Measurements from ENCODE around the gene DISP1. TPM values are rescaled to one million over a fixed set of nuclear protein-coding genes. Genes with fewer than 3 reads are reported as not detected.

DISP1 gene
- total RNA-seq, 1 donor from 2014 or later = 31.1 TPM

- TF ChIP-seq, protein P1, sequence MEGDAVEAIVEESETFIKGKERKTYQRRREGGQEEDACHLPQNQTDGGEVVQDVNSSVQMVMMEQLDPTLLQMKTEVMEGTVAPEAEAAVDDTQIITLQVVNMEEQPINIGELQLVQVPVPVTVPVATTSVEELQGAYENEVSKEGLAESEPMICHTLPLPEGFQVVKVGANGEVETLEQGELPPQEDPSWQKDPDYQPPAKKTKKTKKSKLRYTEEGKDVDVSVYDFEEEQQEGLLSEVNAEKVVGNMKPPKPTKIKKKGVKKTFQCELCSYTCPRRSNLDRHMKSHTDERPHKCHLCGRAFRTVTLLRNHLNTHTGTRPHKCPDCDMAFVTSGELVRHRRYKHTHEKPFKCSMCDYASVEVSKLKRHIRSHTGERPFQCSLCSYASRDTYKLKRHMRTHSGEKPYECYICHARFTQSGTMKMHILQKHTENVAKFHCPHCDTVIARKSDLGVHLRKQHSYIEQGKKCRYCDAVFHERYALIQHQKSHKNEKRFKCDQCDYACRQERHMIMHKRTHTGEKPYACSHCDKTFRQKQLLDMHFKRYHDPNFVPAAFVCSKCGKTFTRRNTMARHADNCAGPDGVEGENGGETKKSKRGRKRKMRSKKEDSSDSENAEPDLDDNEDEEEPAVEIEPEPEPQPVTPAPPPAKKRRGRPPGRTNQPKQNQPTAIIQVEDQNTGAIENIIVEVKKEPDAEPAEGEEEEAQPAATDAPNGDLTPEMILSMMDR (IDR thresholded peaks at IDR 0.05) = no peak
- Histone ChIP-seq H3K27ac (no peak overlapping the region), H3K36me3 (no peaks in the 10 kb centered on the region), H3K4me3 (no peak overlapping the region), H3K9me3 (no peaks in the 10 kb centered on the region), H3K4me1 (peaks cover 23% of the 10 kb centered on the region), H3K27me3 (ENCODE audit: low read depth) (no peaks in the 10 kb centered on the region)
- DNase-seq = no peak
- ATAC-seq = no peak
- intact Hi-C loops (cut with DNase I) = no loop called here
These were observed 6.4 kb downstream of the DISP1 start for GRCh38 chr1:222821239-222821638.

DNA sequence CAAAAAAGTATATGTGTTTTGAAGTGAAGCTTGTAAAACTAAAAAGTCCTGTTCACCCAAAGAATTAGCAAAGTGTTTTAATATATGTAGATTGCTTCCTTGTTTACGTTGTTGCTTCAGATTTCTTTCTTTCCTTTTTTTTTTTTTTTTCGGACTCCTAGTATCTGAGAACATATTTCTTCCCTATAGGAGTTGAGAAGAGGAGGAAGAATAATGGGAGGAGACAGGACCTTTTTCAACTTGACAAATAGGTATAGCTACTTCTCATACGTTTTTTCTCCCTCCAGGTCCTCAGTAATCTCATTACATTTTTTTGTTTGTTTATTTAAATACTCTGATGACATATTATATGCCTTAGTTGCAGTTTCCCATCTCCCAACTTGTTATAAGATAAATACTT is 8.9 kb downstream of the DISP1 start:
- DNase-seq = no peak
- intact Hi-C loops (cut with DNase I) = no loop called here
- Histone ChIP-seq H3K9me3 (no peaks in the 10 kb centered on the region), H3K27ac (no peak overlapping the region), H3K4me3 (no peak overlapping the region), H3K36me3 (no peaks in the 10 kb centered on the region), H3K27me3 (ENCODE audit: low read depth) (no peaks in the 10 kb centered on the region), H3K4me1 (no peaks in the 10 kb centered on the region)
- ATAC-seq = no peak
- TF ChIP-seq, protein P1 (IDR thresholded peaks at IDR 0.05) = no peak

DNA sequence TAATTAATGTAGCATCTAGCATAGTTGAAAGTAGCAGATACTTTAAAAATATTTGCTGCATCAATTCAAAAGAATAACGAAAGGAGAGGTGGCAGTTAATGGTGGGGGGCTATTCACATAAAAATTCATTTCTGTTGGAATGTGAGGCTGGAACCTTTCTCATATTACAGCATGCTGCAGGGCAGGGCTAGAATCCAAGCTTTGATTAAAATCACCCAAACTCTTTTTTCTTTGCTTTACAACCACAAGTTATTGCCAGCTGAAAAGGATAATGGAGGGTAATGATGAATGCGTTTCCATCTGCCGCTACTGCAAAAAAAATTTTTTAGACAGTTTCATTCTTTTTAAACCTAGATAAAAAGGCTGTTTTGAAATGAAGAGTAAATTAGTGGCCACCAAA is 9.8 kb downstream of the DISP1 start:
- H3K27me3 ChIP-seq (ENCODE audit: low read depth) = no peaks in the 10 kb centered on the region
- H3K4me1 ChIP-seq = no peaks in the 10 kb centered on the region
- intact Hi-C loops (cut with DNase I) = no loop called here
- H3K9me3 ChIP-seq = no peaks in the 10 kb centered on the region
- H3K4me3 ChIP-seq = no peak overlapping the region
- ATAC-seq = no peak
- TF ChIP-seq, protein P1 (IDR thresholded peaks at IDR 0.05) = no peak
- H3K36me3 ChIP-seq = no peaks in the 10 kb centered on the region
- DNase-seq = no peak
- H3K27ac ChIP-seq = no peak overlapping the region

- H3K36me3 ChIP-seq = no peaks in the 10 kb centered on the region
- DNase-seq (no peak), ATAC-seq (no peak)
- H3K4me1 ChIP-seq = no peaks in the 10 kb centered on the region
- intact Hi-C loops (cut with DNase I) = no loop called here
- TF ChIP-seq, protein P1 (IDR thresholded peaks at IDR 0.05) = no peak
- H3K4me3 ChIP-seq = no peak overlapping the region
- no peaks in the 10 kb centered on the region for H3K27me3 ChIP-seq (ENCODE audit: low read depth)
- no peaks in the 10 kb centered on the region for H3K9me3 ChIP-seq
- H3K27ac ChIP-seq = no peak overlapping the region
These were observed 14.1 kb downstream of the DISP1 start for GRCh38 chr1:222828939-222829338.

GRCh38 chr1:222829868-222830267 is 15.0 kb downstream of the DISP1 start:
- no peaks in the 10 kb centered on the region for H3K4me1 ChIP-seq
- no peak overlapping the region for H3K4me3 ChIP-seq
- TF ChIP-seq, protein P1 (IDR thresholded peaks at IDR 0.05) = no peak
- no peaks in the 10 kb centered on the region for H3K36me3 ChIP-seq
- H3K9me3 ChIP-seq = no peaks in the 10 kb centered on the region
- no peaks in the 10 kb centered on the region for H3K27me3 ChIP-seq (ENCODE audit: low read depth)
- ATAC-seq (no peak), DNase-seq (no peak)
- intact Hi-C loops (cut with DNase I) = no loop called here
- no peak overlapping the region for H3K27ac ChIP-seq

DNA sequence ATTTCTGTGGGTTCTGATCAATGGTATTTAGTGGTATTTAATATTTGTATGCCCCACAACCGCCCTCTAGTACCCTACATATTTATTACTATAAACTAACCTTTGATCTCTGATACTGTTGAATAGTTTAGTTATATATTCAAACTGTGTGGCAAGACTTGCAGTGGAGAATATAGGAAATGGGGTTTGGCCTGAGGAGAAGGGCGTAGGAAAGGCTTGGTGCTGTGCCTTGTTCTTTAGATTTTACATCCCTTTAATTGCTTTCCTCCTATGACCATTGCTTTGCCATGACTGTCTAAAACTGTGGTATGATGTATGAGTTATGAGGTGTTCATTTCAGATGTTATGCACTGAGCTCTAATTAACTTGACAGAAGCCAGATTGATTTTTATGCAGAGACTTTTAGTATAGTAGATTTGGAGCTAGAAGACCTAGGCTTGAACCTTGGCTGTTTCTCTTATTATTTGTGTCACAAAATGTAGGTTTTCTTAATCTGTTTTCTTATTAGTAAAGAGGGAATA is 18.6 kb downstream of the DISP1 start:
- ATAC-seq (no peak), DNase-seq (no peak)
- TF ChIP-seq, protein P1 (IDR thresholded peaks at IDR 0.05) = no peak
- no peaks in the 10 kb centered on the region for H3K4me1 ChIP-seq
- H3K27ac ChIP-seq = no peak overlapping the region
- no peaks in the 10 kb centered on the region for H3K27me3 ChIP-seq (ENCODE audit: low read depth)
- H3K4me3 ChIP-seq = no peak overlapping the region
- no peaks in the 10 kb centered on the region for H3K36me3 ChIP-seq
- intact Hi-C loops (cut with DNase I) = no loop called here
- no peaks in the 10 kb centered on the region for H3K9me3 ChIP-seq
